H1 (cell line): ENCODE data around the gene UBE2D2.

Experiments used
- EGR1 ChIP-seq: IDR thresholded peaks from 2 replicates; pipeline ENCODE4 v1.6.1; 2011; ENCODE audit warnings: low read depth, low read length, borderline replicate concordance
- JUN ChIP-seq: IDR thresholded peaks from 2 replicates; pipeline ENCODE4 v1.6.1; 2011; ENCODE audit warnings: low read depth, mild to moderate bottlenecking, improper control_type of control experiment, low read length
- POLR2A ChIP-seq, 2 experiments: IDR thresholded peaks; 1 replicate in 1 of 2; 2 replicates in 1 of 2; pipeline ENCODE4 v1.6.1; 2011; ENCODE audit warnings: low read depth in 2 of 2, low read length in 2 of 2, mild to moderate bottlenecking in 2 of 2; ENCODE audit errors: control extremely low read depth in 1 of 2
- RFX5 ChIP-seq: IDR thresholded peaks from 2 replicates; pipeline ENCODE4 v1.6.1; 2011; ENCODE audit warnings: low read depth, low read length, improper control_type of control experiment, borderline replicate concordance
- TF ChIP-seq, protein P1 (sequence below), 3 experiments: IDR thresholded peaks; 1 replicate in 2 of 3; 2 replicates in 1 of 3; pipeline versions ENCODE4 v1.5.1 to v1.6.1; 2011; ENCODE audit warnings: low read length in 3 of 3, mild to moderate bottlenecking in 3 of 3, inconsistent platforms in 2 of 3, low read depth in 1 of 3, moderate library complexity in 1 of 3; ENCODE audit not compliant: insufficient read depth in 1 of 3; ENCODE audit errors: control extremely low read depth in 1 of 3

DNA sequence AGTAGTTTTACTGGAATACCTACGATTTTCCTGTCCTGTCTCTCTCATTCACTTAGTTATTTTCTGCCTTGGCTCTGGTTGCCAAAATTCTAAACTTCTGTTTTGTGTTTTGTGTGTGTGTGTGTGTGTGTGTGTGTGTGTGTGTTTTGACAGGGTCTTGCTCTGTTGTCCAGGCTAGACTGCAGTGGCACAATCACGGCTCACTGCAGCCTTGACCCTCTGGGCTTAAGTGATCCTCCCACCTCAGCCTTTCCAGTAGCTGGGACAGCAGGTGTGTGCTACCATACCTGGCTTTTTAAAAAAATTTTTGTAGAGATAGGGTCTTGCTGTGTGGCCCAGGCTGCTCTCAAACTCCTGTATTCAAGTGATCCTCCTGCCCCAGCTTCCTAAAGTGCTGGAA lies 17.2 kb downstream of the UBE2D2 start:
- TF ChIP-seq POLR2A (IDR thresholded peaks at IDR 0.05; ENCODE audit: control extremely low read depth in 1 of 2, low read depth in 2 of 2, low read length in 2 of 2): no peak
- TF ChIP-seq RFX5: no peak
- TF ChIP-seq, protein P1, sequence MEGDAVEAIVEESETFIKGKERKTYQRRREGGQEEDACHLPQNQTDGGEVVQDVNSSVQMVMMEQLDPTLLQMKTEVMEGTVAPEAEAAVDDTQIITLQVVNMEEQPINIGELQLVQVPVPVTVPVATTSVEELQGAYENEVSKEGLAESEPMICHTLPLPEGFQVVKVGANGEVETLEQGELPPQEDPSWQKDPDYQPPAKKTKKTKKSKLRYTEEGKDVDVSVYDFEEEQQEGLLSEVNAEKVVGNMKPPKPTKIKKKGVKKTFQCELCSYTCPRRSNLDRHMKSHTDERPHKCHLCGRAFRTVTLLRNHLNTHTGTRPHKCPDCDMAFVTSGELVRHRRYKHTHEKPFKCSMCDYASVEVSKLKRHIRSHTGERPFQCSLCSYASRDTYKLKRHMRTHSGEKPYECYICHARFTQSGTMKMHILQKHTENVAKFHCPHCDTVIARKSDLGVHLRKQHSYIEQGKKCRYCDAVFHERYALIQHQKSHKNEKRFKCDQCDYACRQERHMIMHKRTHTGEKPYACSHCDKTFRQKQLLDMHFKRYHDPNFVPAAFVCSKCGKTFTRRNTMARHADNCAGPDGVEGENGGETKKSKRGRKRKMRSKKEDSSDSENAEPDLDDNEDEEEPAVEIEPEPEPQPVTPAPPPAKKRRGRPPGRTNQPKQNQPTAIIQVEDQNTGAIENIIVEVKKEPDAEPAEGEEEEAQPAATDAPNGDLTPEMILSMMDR (IDR thresholded peaks at IDR 0.05; ENCODE audit: control extremely low read depth in 1 of 3, insufficient read depth in 1 of 3, low read depth in 1 of 3, low read length in 3 of 3): no peak
- TF ChIP-seq EGR1: no peak
- no peak for TF ChIP-seq JUN
